ENCODE data around the gene SMARCAD1. TPM values are rescaled to one million over a fixed set of nuclear protein-coding genes. Genes with fewer than 3 reads are reported as not detected.

SMARCAD1 gene
- polyA plus RNA-seq, 1 donor = 32.1 TPM

DNA sequence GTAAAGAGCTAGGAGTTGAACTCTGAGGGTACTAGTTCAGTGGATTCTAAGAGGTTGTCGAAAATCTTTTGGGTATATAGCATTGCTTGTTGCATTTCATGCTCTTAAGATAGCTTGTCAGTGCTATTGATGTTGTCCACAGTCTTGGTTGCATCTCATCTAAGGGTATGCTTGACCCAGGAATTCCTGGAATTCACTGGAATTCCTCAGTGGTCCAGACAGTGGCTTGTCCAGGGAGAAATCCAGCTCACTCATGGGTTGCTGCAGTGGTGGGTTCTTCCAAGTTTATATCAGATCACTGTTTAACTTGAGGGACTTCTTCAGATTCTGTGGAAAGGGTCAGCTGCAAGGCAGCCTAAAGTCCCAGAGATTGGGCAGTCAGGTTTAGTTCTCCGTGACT, 29.8 kb upstream of the SMARCAD1 start:
- WGBS (ENCODE audit: insufficient coverage, low lambda C conversion rate) = 100% methylated on average over 1 of the region's 2 CpGs
- DNase-seq = no peak
- Histone ChIP-seq H3K4me3 (ENCODE audit: low read length) (no peak overlapping the region), H3K27me3 (ENCODE audit: control insufficient read depth, insufficient read depth, low read length) (no peaks in the 10 kb centered on the region), H3K9me3 (ENCODE audit: control insufficient read depth, low read depth, low read length) (no peaks in the 10 kb centered on the region), H3K36me3 (ENCODE audit: control insufficient read depth, insufficient read depth, low read length) (no peaks in the 10 kb centered on the region), H3K27ac (ENCODE audit: low read length) (no peak overlapping the region), H3K4me1 (ENCODE audit: control insufficient read depth, insufficient read depth, low read length) (no peaks in the 10 kb centered on the region)

DNA sequence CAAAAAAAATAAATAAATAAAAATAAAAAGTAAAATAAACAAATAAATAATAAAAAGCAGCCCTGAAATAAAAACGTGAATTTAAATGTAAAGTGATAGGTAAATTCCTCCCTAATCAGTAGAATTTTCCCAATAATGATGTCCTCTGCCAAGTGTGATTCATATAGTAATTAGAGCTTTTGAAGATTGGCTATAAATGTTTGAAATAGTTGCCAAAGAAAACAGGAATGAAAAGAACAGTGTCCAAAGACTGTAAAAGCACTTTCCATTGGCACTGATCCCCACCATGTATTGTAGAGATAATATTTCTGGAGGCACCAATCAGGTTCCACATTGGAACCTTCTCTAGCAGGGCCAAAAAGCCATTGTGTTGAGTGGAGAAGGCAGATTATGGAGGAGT, 25.9 kb upstream of the SMARCAD1 start:
- no peaks in the 10 kb centered on the region for H3K9me3 ChIP-seq (ENCODE audit: control insufficient read depth, low read depth, low read length)
- H3K36me3 ChIP-seq (ENCODE audit: control insufficient read depth, insufficient read depth, low read length) = no peaks in the 10 kb centered on the region
- no peaks in the 10 kb centered on the region for H3K27me3 ChIP-seq (ENCODE audit: control insufficient read depth, insufficient read depth, low read length)
- no peaks in the 10 kb centered on the region for H3K4me1 ChIP-seq (ENCODE audit: control insufficient read depth, insufficient read depth, low read length)
- DNase-seq = no peak
- WGBS (ENCODE audit: insufficient coverage, low lambda C conversion rate) = 0% methylated on average over 1 of the region's 1 CpG
- no peak overlapping the region for H3K27ac ChIP-seq (ENCODE audit: low read length)
- H3K4me3 ChIP-seq (ENCODE audit: low read length) = no peak overlapping the region

DNA sequence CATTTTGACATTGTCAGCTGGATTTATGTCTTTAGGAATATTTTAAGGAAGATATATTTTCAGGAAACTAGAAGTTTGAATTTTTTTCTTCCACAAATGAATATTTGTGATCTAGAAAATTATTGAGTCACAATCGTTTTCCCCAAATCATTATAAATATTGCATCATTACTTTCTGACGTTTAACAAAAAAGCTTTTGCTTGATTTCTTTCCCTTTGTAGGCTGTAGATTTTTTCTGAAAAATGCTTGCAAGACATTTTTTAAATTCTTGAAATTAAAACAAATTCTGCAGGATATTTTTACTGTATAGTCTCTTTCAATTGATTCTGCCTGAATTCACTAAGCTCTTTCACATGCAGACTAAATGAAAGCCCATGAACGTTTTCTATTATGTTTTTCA, 4.9 kb upstream of the SMARCAD1 start:
- DNase-seq = no peak
- no peaks in the 10 kb centered on the region for H3K4me1 ChIP-seq (ENCODE audit: control insufficient read depth, insufficient read depth, low read length)
- H3K9me3 ChIP-seq (ENCODE audit: control insufficient read depth, low read depth, low read length) = no peaks in the 10 kb centered on the region
- no peaks in the 10 kb centered on the region for H3K36me3 ChIP-seq (ENCODE audit: control insufficient read depth, insufficient read depth, low read length)
- 92% methylated on average over 2 of the region's 3 CpGs for WGBS (ENCODE audit: insufficient coverage, low lambda C conversion rate)
- H3K27me3 ChIP-seq (ENCODE audit: control insufficient read depth, insufficient read depth, low read length) = no peaks in the 10 kb centered on the region
- no peak overlapping the region for H3K4me3 ChIP-seq (ENCODE audit: low read length)
- no peak overlapping the region for H3K27ac ChIP-seq (ENCODE audit: low read length)

DNA sequence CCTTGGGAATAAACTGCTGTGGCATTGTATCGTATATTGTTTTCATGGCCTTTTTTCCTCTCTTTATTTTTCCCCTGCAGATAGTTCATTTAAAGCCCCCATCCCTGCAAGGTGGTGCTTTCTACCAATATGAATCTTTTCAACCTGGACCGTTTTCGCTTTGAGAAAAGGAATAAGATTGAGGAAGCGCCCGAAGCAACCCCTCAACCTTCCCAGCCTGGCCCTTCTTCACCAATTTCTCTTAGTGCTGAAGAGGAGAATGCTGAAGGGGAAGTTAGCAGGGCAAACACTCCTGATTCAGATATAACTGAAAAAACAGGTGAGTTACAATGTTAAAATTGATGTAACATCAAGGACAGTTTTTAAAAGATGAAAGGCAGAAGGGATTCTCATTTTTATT, 601 bp downstream of the SMARCAD1 start:
- 0% methylated on average over 1 of the region's 5 CpGs for WGBS (ENCODE audit: insufficient coverage, low lambda C conversion rate)
- no peak for DNase-seq
- Histone ChIP-seq H3K4me1 (ENCODE audit: control insufficient read depth, insufficient read depth, low read length) (peaks cover 7% of the 10 kb centered on the region), H3K27me3 (ENCODE audit: control insufficient read depth, insufficient read depth, low read length) (no peaks in the 10 kb centered on the region), H3K9me3 (ENCODE audit: control insufficient read depth, low read depth, low read length) (no peaks in the 10 kb centered on the region), H3K27ac (ENCODE audit: low read length) (peak overlapping the region; percentile 77), H3K36me3 (ENCODE audit: control insufficient read depth, insufficient read depth, low read length) (peaks cover 18% of the 10 kb centered on the region), H3K4me3 (ENCODE audit: low read length) (peak overlapping the region; percentile 79)

DNA sequence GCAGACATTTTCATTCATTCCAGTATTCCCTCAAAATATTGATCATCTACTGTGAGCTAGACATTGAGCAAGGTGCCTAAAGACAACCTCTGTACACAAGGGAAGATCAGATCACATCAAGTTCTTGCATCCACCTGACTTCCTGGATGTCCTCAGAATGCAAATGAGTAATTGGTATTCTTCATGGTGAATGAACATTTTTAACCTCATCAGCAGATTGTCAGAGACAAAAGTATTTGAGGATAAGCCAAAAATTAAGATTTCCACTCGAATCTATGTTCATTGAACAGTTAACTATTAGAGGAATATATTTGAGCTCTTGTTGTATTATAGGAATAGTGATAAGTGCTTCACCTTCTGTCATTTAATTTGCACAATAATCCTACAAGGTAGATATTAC, 1.3 kb downstream of the SMARCAD1 start:
- peaks cover 25% of the 10 kb centered on the region for H3K36me3 ChIP-seq (ENCODE audit: control insufficient read depth, insufficient read depth, low read length)
- H3K4me1 ChIP-seq (ENCODE audit: control insufficient read depth, insufficient read depth, low read length) = peaks cover 7% of the 10 kb centered on the region
- H3K27me3 ChIP-seq (ENCODE audit: control insufficient read depth, insufficient read depth, low read length) = no peaks in the 10 kb centered on the region
- H3K4me3 ChIP-seq (ENCODE audit: low read length) = no peak overlapping the region
- no peaks in the 10 kb centered on the region for H3K9me3 ChIP-seq (ENCODE audit: control insufficient read depth, low read depth, low read length)
- peak in 1 of 2 donors; percentile 5 for DNase-seq
- H3K27ac ChIP-seq (ENCODE audit: low read length) = no peak overlapping the region
- no CpG with 5 or more reads among the region's 1 CpG for WGBS (ENCODE audit: insufficient coverage, low lambda C conversion rate)

DNA sequence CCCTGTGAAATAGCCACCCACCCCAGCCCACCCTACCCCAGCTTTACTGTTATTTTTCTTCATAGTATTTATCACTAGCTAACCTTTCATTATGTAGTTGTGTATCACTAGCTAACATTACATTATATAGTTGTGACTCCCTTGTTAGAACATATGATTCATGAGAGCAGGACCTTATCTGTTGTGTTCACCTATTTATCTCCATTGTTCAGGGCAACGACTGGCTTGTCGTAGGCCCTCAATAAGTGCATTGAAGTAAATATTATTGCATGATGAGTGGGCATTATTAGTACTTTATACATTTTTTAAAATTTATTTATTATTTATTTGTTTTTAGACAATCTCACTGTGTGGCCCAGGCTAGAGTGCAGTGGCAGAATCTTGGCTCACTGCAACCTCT, 4.2 kb downstream of the SMARCAD1 start:
- H3K27me3 ChIP-seq (ENCODE audit: control insufficient read depth, insufficient read depth, low read length) = no peaks in the 10 kb centered on the region
- H3K4me3 ChIP-seq (ENCODE audit: low read length) = no peak overlapping the region
- no peak overlapping the region for H3K27ac ChIP-seq (ENCODE audit: low read length)
- H3K4me1 ChIP-seq (ENCODE audit: control insufficient read depth, insufficient read depth, low read length) = peaks cover 7% of the 10 kb centered on the region
- WGBS (ENCODE audit: insufficient coverage, low lambda C conversion rate) = 60% methylated on average over 1 of the region's 2 CpGs
- no peak for DNase-seq
- H3K9me3 ChIP-seq (ENCODE audit: control insufficient read depth, low read depth, low read length) = peaks cover 3% of the 10 kb centered on the region
- H3K36me3 ChIP-seq (ENCODE audit: control insufficient read depth, insufficient read depth, low read length) = peaks cover 44% of the 10 kb centered on the region

DNA sequence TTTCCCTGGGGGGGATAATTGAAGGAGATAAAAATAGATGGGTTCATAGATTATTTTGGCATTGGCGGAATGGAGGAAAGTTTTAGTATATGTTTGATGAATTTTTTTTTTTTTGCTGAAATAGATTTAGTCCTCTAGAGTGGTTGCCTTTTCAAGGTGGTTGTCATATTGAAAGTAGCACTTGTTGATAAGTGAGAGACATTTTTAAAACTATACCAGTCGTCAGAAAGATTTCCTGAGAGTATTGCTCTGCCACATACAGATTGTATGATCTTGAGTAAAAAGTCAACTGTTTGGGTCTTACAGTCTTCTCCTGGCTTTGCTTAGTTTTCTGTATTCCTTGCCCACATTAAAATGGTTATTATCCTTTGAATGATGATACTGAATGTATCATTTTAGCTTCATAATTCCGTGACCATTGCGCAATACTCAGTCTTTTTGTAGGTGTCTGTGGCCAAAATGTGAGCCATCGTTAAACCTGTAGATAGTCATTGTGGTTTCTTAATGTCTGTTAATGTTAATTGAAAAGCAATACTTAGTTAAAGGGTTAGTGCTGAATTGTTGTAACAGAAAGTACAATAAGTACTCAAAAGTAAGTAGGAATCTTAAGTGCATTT, 7.1 kb downstream of the SMARCAD1 start:
- Histone ChIP-seq H3K9me3 (ENCODE audit: control insufficient read depth, low read depth, low read length) (peaks cover 3% of the 10 kb centered on the region), H3K4me3 (ENCODE audit: low read length) (no peak overlapping the region), H3K27me3 (ENCODE audit: control insufficient read depth, insufficient read depth, low read length) (no peaks in the 10 kb centered on the region), H3K4me1 (ENCODE audit: control insufficient read depth, insufficient read depth, low read length) (no peaks in the 10 kb centered on the region), H3K36me3 (ENCODE audit: control insufficient read depth, insufficient read depth, low read length) (peaks cover 44% of the 10 kb centered on the region), H3K27ac (ENCODE audit: low read length) (no peak overlapping the region)
- WGBS (ENCODE audit: insufficient coverage, low lambda C conversion rate) = 100% methylated on average over 2 of the region's 5 CpGs
- DNase-seq = no peak

DNA sequence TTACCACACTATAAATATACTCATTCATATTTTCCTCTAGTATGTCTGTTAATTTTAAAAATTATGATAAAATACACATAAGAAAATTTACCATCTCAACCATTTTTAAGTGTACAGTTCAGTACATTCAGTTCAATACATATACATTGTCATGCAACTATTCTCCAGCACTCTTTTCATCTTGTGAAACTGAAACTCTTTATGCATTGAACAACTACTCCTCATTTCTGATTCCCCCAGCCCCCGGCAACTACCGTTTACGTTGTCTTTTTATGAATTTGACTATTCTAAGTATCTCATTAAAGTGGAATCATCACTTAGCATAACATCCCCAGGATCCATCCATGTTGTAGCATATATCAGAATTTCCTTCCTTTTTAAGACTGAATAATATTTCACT, 8.7 kb downstream of the SMARCAD1 start:
- H3K9me3 ChIP-seq (ENCODE audit: control insufficient read depth, low read depth, low read length) = peaks cover 3% of the 10 kb centered on the region
- no peak for DNase-seq
- peaks cover 48% of the 10 kb centered on the region for H3K36me3 ChIP-seq (ENCODE audit: control insufficient read depth, insufficient read depth, low read length)
- H3K4me3 ChIP-seq (ENCODE audit: low read length) = no peak overlapping the region
- H3K27ac ChIP-seq (ENCODE audit: low read length) = no peak overlapping the region
- H3K27me3 ChIP-seq (ENCODE audit: control insufficient read depth, insufficient read depth, low read length) = no peaks in the 10 kb centered on the region
- no peaks in the 10 kb centered on the region for H3K4me1 ChIP-seq (ENCODE audit: control insufficient read depth, insufficient read depth, low read length)
- 100% methylated on average over 3 of the region's 3 CpGs for WGBS (ENCODE audit: insufficient coverage, low lambda C conversion rate)

DNA sequence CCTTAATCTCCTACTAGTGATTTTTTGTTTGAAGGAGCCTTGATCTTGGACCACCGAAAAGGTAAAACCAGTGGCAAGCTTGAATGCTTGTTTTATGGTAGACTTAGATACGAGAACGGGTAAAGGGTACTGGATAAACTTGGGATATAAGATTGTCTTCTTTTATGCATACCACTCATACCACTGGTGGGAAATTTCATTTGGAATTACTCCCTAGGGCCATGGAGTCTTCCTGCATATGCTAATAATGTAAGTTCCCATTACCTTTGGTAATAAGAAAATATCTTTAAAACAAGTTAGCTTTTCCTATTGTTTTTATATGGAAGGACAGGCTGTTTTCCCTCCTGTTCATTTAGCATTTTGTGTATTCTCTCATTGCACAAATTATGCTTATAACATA, 11.7 kb downstream of the SMARCAD1 start:
- DNase-seq = no peak
- Histone ChIP-seq H3K9me3 (ENCODE audit: control insufficient read depth, low read depth, low read length) (peaks cover 3% of the 10 kb centered on the region), H3K4me3 (ENCODE audit: low read length) (no peak overlapping the region), H3K4me1 (ENCODE audit: control insufficient read depth, insufficient read depth, low read length) (no peaks in the 10 kb centered on the region), H3K36me3 (ENCODE audit: control insufficient read depth, insufficient read depth, low read length) (peaks cover 27% of the 10 kb centered on the region), H3K27ac (ENCODE audit: low read length) (no peak overlapping the region), H3K27me3 (ENCODE audit: control insufficient read depth, insufficient read depth, low read length) (no peaks in the 10 kb centered on the region)
- WGBS (ENCODE audit: insufficient coverage, low lambda C conversion rate) = no CpG with 5 or more reads among the region's 3 CpGs

DNA sequence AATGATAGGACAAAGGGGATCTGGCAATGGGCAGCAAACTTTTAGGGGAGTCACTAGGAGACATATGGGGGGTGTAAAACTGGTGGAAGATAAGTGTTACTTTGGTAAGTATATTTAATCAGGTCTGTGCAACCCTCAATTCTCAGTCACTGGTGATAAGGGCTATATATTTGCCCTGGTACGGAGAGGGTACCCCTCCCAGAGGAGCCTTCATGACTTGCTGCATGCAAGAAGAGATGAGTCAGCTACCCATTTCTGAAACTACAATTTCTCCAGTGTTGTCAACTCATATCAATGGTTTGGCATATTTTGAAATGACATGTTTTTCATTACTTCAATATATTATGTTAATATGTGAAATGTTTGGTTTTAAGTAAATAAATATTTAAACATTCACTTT, 14.3 kb downstream of the SMARCAD1 start:
- H3K27ac ChIP-seq (ENCODE audit: low read length) = no peak overlapping the region
- no peaks in the 10 kb centered on the region for H3K4me1 ChIP-seq (ENCODE audit: control insufficient read depth, insufficient read depth, low read length)
- peaks cover 20% of the 10 kb centered on the region for H3K36me3 ChIP-seq (ENCODE audit: control insufficient read depth, insufficient read depth, low read length)
- H3K4me3 ChIP-seq (ENCODE audit: low read length) = no peak overlapping the region
- no CpG with 5 or more reads among the region's 1 CpG for WGBS (ENCODE audit: insufficient coverage, low lambda C conversion rate)
- no peaks in the 10 kb centered on the region for H3K27me3 ChIP-seq (ENCODE audit: control insufficient read depth, insufficient read depth, low read length)
- no peak for DNase-seq
- H3K9me3 ChIP-seq (ENCODE audit: control insufficient read depth, low read depth, low read length) = no peaks in the 10 kb centered on the region

DNA sequence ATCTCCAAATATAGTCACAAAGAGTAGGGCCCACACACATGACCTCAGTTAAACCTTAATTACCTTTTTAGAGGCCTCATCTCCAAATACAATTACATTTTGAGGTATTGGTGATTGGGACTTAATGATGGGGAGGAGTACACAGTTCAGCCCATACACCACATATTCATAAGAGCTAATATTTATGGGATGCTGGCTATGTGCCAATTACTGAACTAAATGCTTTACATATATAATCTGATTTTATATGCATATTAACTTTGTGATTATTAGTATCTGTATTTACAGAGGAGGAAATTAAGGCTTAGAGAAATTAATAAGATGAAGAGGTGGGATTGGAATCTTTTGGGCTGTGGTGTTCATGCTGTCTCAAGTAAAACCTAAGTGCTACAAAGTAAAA, 17.8 kb downstream of the SMARCAD1 start:
- H3K27me3 ChIP-seq (ENCODE audit: control insufficient read depth, insufficient read depth, low read length) = no peaks in the 10 kb centered on the region
- H3K36me3 ChIP-seq (ENCODE audit: control insufficient read depth, insufficient read depth, low read length) = peaks cover 19% of the 10 kb centered on the region
- no peaks in the 10 kb centered on the region for H3K9me3 ChIP-seq (ENCODE audit: control insufficient read depth, low read depth, low read length)
- no peak for DNase-seq
- H3K27ac ChIP-seq (ENCODE audit: low read length) = no peak overlapping the region
- no peak overlapping the region for H3K4me3 ChIP-seq (ENCODE audit: low read length)
- H3K4me1 ChIP-seq (ENCODE audit: control insufficient read depth, insufficient read depth, low read length) = no peaks in the 10 kb centered on the region
